PC-3 (cell line): Measurements from ENCODE around the gene WDR75. TPM values are rescaled to one million over a fixed set of nuclear protein-coding genes. Genes with fewer than 3 reads are reported as not detected.

Experiments used
- ATAC-seq: fragments of 200-7000 bp; cut with Tn5 transposase; 2 replicates; pipeline ENCODE4 v1.9.1; 2020; ENCODE audit warnings: mild to moderate bottlenecking, moderate library complexity
- BruUV-seq: library from RNA; stranded (reverse); fragments of 400-500 nt; replicated peaks from 2 replicates; lab custom pipeline; 2021; lab: Mats Ljungman, UMichigan
- CTCF ChIA-PET: fragments of 300-600 bp; sonication (Branson Sonifier 250); formaldehyde crosslinking; loops from one replicate; lab custom pipeline; 2022; ENCODE audit warnings: antibody characterized with exemption; lab: Charles Lee
- POLR2A ChIA-PET: fragments of 300-600 bp; sonication (Branson Sonifier 250); formaldehyde crosslinking; loops from one replicate; lab custom pipeline; 2022; ENCODE audit warnings: antibody characterized with exemption; ENCODE audit not compliant: unreplicated experiment; lab: Charles Lee
- DNase-seq: peaks from one replicate; pipeline ENCODE4 v3.0.0-alpha.2; 2015
- H2AFZ ChIP-seq: fragments of 300-600 bp; sonication (generic); 2 replicates; pipeline ENCODE4 v1.6.0; 2016; ENCODE audit warnings: antibody characterized with exemption, low read length
- H3F3A ChIP-seq: fragments of 300-600 bp; sonication (generic); one replicate; pipeline ENCODE4 v1.6.0; 2017; ENCODE audit warnings: antibody characterized with exemption, low read length, control low read depth, mild to moderate bottlenecking; ENCODE audit not compliant: unreplicated experiment
- H3K27ac ChIP-seq: fragments of 300-600 bp; sonication (generic); 2 replicates; pipeline ENCODE4 v1.5.1; 2016; ENCODE audit warnings: mild to moderate bottlenecking, low read length
- H3K27me3 ChIP-seq: fragments of 300-600 bp; sonication (generic); 2 replicates; pipeline ENCODE4 v1.6.1; 2016; ENCODE audit warnings: low read length, mixed read lengths
- H3K36me3 ChIP-seq: fragments of 300-600 bp; sonication (generic); 2 replicates; pipeline ENCODE4 v1.6.1; 2016; ENCODE audit warnings: low read depth, mixed run types, low read length, mixed read lengths
- H3K4me1 ChIP-seq: fragments of 300-600 bp; sonication (generic); 2 replicates; pipeline ENCODE4 v1.5.1; 2016; ENCODE audit warnings: low read length; ENCODE audit not compliant: insufficient read depth
- H3K4me2 ChIP-seq: fragments of 300-600 bp; sonication (generic); 2 replicates; pipeline ENCODE4 v1.6.0; 2016; ENCODE audit warnings: low read length
- H3K4me3 ChIP-seq: fragments of 300-600 bp; sonication (generic); 2 replicates; pipeline ENCODE4 v1.5.1; 2016; ENCODE audit warnings: mild to moderate bottlenecking, low read length, mixed read lengths
- H3K79me2 ChIP-seq: fragments of 300-600 bp; sonication (generic); 2 replicates; pipeline ENCODE4 v1.6.1; 2017; ENCODE audit warnings: low read length, mixed read lengths
- H3K9ac ChIP-seq: fragments of 300-600 bp; sonication (generic); 2 replicates; pipeline ENCODE4 v1.6.0; 2016; ENCODE audit warnings: mild to moderate bottlenecking, low read length
- H3K9me2 ChIP-seq: fragments of 300-600 bp; sonication (generic); replicated peaks from 2 replicates; pipeline ENCODE4 v1.6.1; 2016; ENCODE audit warnings: mixed run types, low read length, mixed read lengths
- H3K9me3 ChIP-seq: fragments of 300-600 bp; sonication (generic); 2 replicates; pipeline ENCODE4 v1.6.1; 2016; ENCODE audit warnings: low read length, mixed read lengths
- H4K20me1 ChIP-seq: fragments of 300-600 bp; sonication (generic); 2 replicates; pipeline ENCODE4 v1.6.1; 2016; ENCODE audit warnings: low read length, mixed read lengths
- EZH2 ChIP-seq: fragments of 300-600 bp; sonication (generic); IDR thresholded peaks from one replicate; pipeline ENCODE4 v1.6.1; 2017; ENCODE audit warnings: antibody characterized with exemption, mild to moderate bottlenecking, low read length; ENCODE audit not compliant: unreplicated experiment
- EZH2phosphoT487 ChIP-seq: fragments of 300-600 bp; sonication (generic); IDR thresholded peaks from 2 replicates; pipeline ENCODE4 v1.6.1; 2018; ENCODE audit warnings: mild to moderate bottlenecking, antibody characterized with exemption, low read length, borderline replicate concordance
- intact Hi-C: fragments of 100-400 bp; cut with micrococcal nuclease; formaldehyde crosslinking; loops from 2 replicates; pipeline ENCODE4 v1.9.0; 2023
- total RNA-seq: library from RNA; depleted of rRNA; stranded (reverse); fragments of >200 nt; gene quantifications from 2 replicates; pipeline ENCODE4 v1.2.3, GENCODE V29; 2014
- TF ChIP-seq, protein P1 (sequence below): fragments of 300-600 bp; sonication (generic); conservative IDR thresholded peaks from 2 replicates; pipeline ENCODE4 v1.5.1; 2017; ENCODE audit warnings: antibody characterized with exemption, low read depth, mild to moderate bottlenecking, low read length

The WDR75 gene
- total RNA-seq, 1 experiment from 2014 or later: 62.5 TPM

DNA sequence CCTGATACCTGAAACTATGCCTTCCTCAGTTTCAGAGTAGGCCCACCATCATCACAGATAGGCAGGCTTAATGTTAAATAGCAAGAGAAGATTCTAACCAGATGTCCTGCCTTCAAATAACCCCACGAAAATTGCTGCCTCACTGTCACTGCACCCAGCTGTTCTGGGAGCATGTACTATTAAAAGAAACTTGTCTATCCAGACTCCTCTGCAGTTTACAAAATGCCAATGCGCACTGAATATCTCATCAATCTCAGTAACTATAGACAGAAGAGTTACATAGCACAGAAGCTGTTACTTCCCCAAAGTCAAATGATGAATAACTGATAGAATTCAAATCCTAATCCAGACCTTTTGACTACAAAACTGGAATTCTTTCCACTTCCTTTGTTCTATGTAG is 43.9 kb downstream of the WDR75 start:
- TF ChIP-seq EZH2phosphoT487 (no peak), EZH2 (no peak)
- TF ChIP-seq, protein P1, sequence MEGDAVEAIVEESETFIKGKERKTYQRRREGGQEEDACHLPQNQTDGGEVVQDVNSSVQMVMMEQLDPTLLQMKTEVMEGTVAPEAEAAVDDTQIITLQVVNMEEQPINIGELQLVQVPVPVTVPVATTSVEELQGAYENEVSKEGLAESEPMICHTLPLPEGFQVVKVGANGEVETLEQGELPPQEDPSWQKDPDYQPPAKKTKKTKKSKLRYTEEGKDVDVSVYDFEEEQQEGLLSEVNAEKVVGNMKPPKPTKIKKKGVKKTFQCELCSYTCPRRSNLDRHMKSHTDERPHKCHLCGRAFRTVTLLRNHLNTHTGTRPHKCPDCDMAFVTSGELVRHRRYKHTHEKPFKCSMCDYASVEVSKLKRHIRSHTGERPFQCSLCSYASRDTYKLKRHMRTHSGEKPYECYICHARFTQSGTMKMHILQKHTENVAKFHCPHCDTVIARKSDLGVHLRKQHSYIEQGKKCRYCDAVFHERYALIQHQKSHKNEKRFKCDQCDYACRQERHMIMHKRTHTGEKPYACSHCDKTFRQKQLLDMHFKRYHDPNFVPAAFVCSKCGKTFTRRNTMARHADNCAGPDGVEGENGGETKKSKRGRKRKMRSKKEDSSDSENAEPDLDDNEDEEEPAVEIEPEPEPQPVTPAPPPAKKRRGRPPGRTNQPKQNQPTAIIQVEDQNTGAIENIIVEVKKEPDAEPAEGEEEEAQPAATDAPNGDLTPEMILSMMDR: no peak
- DNase-seq (no peak), ATAC-seq (no peak)
- BruUV-seq: no TSS peak
- no peaks in the 10 kb centered on the region for H3K36me3 ChIP-seq
- no peak overlapping the region for H2AFZ ChIP-seq
- CTCF ChIA-PET: no interaction called here
- intact Hi-C loops: no loop called here
- H3F3A ChIP-seq: no peaks in the 10 kb centered on the region
- no peaks in the 10 kb centered on the region for H3K4me1 ChIP-seq
- H3K9me3 ChIP-seq: no peaks in the 10 kb centered on the region
- H3K9me2 ChIP-seq: no peaks in the 10 kb centered on the region
- no peak overlapping the region for H3K27ac ChIP-seq
- POLR2A ChIA-PET: no interaction called here
- no peak overlapping the region for H3K9ac ChIP-seq
- H3K79me2 ChIP-seq: no peaks in the 10 kb centered on the region
- no peak overlapping the region for H3K4me3 ChIP-seq
- H3K27me3 ChIP-seq: no peaks in the 10 kb centered on the region
- H4K20me1 ChIP-seq: no peaks in the 10 kb centered on the region
- H3K4me2 ChIP-seq: no peak overlapping the region

DNA sequence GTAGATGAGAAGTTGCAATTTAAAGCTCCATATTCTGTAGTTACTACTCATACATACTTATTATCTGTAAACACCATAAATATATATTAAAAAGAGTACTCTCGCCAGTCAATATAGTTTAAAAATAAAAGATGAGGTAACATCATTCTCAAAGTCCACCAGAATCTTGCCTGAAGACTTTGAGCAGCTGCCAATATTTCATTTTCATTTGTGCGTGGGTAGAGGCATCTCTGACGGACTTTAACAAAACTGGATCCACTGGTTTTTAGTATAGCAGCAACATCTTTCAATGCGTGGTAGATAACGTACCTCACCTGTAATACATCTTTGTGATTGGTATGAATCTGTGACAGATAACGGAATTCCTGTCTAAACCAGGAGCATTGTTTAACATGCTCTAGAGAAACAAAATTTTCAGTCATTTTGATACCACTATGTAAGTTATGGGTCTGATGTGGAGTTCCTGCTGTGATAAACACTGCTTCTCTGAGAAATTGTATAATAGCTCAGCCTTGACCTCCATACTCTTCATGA is 45.0 kb downstream of the WDR75 start:
- no peak overlapping the region for H3K9ac ChIP-seq
- intact Hi-C loops: no loop called here
- H3K79me2 ChIP-seq: no peaks in the 10 kb centered on the region
- no peaks in the 10 kb centered on the region for H3F3A ChIP-seq
- TF ChIP-seq, protein P1: no peak
- TF ChIP-seq EZH2phosphoT487: no peak
- TF ChIP-seq EZH2: no peak
- no peaks in the 10 kb centered on the region for H3K9me3 ChIP-seq
- H2AFZ ChIP-seq: no peak overlapping the region
- no peak overlapping the region for H3K4me3 ChIP-seq
- ChIA-PET CTCF (no interaction called here), POLR2A (no interaction called here)
- no peaks in the 10 kb centered on the region for H3K9me2 ChIP-seq
- no peak overlapping the region for H3K4me2 ChIP-seq
- BruUV-seq: no TSS peak
- no peak for ATAC-seq
- H3K4me1 ChIP-seq: no peaks in the 10 kb centered on the region
- no peaks in the 10 kb centered on the region for H4K20me1 ChIP-seq
- H3K27me3 ChIP-seq: no peaks in the 10 kb centered on the region
- H3K36me3 ChIP-seq: no peaks in the 10 kb centered on the region
- DNase-seq: peak; percentile 20
- no peak overlapping the region for H3K27ac ChIP-seq

DNA sequence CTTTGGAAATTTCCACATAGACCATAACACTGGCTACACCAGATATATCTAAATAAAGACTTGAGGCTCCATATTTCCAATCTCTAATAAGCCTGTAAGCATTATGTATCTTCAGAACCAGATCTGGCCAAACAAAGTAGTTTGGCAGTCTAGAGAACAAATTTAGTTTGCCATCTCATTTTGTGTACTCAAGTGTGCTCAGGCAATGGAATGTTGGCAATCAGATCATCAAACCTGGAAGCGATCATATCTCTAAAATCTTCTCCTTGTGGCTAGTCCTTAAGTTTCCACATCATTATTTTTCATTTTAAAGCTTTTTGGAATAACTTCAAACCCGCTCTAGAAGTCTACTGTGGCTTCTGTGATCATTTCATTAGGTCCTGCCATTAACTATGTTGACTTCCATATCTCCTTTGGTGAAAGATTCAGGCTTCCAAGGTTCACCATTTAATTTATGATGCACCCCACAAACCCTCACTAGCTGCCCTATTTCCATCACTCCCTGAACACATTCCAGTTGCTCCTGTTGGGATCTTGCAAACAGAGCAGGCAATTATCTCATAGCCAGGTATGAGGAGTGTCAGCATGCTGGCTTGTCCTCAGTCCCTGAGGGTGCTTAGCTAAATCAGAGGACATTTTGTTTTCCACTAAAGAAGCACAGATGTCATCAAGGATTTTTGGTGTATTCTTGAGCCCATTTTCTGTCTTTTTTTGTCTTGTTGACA is 46.2 kb downstream of the WDR75 start:
- BruUV-seq: no TSS peak
- H3K4me3 ChIP-seq: no peak overlapping the region
- CTCF ChIA-PET: no interaction called here

More for the DNA sequence above, 46.2 kb downstream of the WDR75 start:
- POLR2A ChIA-PET: no interaction called here
- Histone ChIP-seq H3K27me3 (no peaks in the 10 kb centered on the region), H3K79me2 (no peaks in the 10 kb centered on the region), H2AFZ (no peak overlapping the region), H3K9me2 (no peaks in the 10 kb centered on the region), H3K4me1 (no peaks in the 10 kb centered on the region), H3K9me3 (no peaks in the 10 kb centered on the region), H3K27ac (no peak overlapping the region), H4K20me1 (no peaks in the 10 kb centered on the region), H3K9ac (no peak overlapping the region), H3K36me3 (no peaks in the 10 kb centered on the region), H3K4me2 (no peak overlapping the region), H3F3A (no peaks in the 10 kb centered on the region)
- no peak for ATAC-seq
- DNase-seq: peak; percentile 21
- TF ChIP-seq EZH2 (no peak), EZH2phosphoT487 (no peak)
- TF ChIP-seq, protein P1: no peak
- intact Hi-C loops: no loop called here
